NCI-H1694 (cell line): Measurements from ENCODE around the gene LRCH3.
"Not testable (repeated sequence)": the region's sequence is repeated elsewhere in the genome, so short reads cannot be mapped to it uniquely, and the experiment has no call there.

Experiments used
- DNase-seq: peaks from one replicate; lab custom pipeline; 2025; lab: John Stamatoyannopoulos, UW

The LRCH3 gene

DNA sequence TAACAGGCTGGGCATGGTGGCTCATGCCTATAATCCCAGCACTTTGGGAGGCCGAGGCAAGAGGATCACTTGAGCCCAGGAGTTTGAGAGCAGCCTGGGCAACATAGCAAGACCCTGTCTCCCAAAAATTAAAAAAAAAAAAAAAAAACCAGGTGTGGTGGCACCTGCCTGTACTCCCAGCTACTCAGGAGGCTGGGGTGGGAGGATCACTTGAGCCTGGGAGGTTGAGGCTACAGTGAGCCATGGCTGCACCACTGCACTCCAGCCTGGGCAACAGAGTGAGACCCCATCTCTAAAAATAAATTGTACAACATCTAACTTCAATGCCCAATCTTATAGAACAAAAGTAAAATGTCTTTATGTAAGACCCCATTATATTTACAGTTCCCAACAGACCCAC is 95.0 kb downstream of the LRCH3 start:
- not testable (repeated sequence) for DNase-seq

- not testable (repeated sequence) for DNase-seq
Observed at GRCh38 chr3:197887430-197888053, 96.5 kb downstream of the LRCH3 start.

DNA sequence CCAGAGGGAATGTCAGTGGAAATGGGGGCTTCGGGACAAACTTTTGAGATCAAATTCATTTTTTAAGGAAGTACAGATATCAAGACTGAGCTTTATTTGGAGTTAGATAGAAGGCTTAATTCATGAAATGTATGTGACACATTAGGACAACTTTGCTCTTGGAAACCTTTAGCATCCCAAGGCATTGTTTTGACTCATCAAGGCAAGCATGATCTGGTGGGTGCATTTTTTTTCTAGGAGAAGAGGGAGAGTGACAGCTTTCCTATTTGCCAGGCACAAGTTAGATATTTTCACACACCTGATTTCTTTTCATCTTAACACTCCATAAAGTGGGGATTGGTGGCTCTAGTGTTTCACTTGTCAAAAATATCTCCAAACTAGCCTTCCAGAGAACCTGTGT is 97.5 kb downstream of the LRCH3 start:
- DNase-seq = no peak

DNA sequence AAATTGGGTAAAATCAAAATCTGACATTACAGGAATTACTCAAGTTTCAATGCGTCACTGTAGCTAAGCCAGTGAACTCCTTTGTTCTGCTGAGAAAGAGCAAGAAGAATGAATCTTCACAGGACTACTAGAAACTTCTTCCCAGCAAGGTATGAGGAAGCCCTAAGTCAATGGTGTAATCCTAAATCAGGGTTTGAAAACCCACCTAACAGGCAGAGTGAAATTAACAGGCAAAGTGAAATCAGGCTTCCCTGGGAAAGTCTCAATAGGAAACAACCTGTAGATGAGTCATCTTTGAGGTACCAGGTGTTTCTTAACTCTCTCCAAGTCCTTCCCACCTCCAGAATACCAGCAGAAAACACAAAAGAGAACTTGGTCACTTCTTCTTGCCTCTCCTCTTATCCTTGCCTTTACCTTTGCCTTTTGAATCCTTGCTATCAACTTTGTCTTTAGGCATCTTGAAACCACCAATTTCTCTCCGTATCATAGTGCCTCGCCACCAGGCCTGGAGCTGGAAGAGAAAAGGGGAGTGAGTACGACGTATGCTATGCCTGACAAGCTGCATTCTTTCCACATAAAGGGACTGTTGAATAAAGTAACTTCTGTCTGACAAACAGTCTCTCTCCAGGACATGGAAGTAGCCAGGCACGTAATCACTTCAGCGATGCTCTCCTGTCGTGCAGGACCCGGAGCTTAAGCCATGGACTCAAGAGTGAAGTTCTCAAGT is 98.3 kb downstream of the LRCH3 start:
- no peak for DNase-seq

- DNase-seq = no peak
Observed at GRCh38 chr3:197890693-197891092, 99.6 kb downstream of the LRCH3 start.

GRCh38 chr3:197892162-197892561 is 101.1 kb downstream of the LRCH3 start:
- no peak for DNase-seq

GRCh38 chr3:197896421-197896820 is 105.4 kb downstream of the LRCH3 start:
- no peak for DNase-seq

GRCh38 chr3:197899833-197900478 is 108.9 kb downstream of the LRCH3 start:
- DNase-seq = no peak

- DNase-seq = no peak
Observed at GRCh38 chr3:197901626-197902025, 110.6 kb downstream of the LRCH3 start.

GRCh38 chr3:197906023-197906849 is 115.2 kb downstream of the LRCH3 start:
- peak; percentile 76 for DNase-seq

GRCh38 chr3:197906850-197907187 is 115.8 kb downstream of the LRCH3 start:
- no peak for DNase-seq

DNA sequence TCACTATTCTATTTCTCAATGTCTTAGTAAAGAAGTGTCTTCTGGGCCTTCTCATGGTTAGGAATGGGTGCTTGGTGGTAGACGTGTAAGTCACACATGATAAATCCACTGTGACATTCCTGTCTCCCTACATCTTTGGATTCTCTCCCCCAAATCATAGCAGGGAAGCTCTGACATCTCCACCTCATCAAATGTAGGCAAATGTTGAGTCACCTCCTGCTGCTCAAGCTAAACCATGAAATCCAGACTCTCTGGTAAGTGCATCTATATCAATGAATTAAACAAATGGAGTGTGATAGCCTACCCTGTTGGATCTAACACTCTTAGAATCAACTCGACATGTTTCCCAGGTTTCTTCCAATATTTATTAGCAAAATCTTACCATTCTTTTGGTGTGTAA is 116.1 kb downstream of the LRCH3 start:
- DNase-seq = no peak

DNA sequence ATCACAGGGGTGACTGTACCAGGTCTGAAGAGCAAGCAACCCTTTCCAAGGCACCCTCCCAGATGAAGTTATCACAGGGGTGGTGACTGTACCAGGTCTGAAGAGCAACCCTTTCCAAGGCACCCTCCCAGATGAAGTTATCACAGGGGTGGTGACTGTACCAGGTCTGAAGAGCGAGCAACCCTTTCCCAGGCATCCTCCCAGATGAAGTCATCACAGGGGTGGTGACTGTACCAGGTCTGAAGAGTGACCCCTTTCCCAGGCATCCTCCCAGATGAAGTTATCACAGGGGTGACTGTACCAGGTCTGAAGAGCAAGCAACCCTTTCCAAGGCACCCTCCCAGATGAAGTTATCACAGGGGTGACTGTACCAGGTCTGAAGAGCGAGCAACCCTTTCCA is 117.5 kb downstream of the LRCH3 start:
- not testable (repeated sequence) for DNase-seq

GRCh38 chr3:197908957-197909701 is 118.1 kb downstream of the LRCH3 start:
- no peak for DNase-seq

- no peak for DNase-seq
Observed at GRCh38 chr3:197912741-197913476, 121.9 kb downstream of the LRCH3 start.

DNA sequence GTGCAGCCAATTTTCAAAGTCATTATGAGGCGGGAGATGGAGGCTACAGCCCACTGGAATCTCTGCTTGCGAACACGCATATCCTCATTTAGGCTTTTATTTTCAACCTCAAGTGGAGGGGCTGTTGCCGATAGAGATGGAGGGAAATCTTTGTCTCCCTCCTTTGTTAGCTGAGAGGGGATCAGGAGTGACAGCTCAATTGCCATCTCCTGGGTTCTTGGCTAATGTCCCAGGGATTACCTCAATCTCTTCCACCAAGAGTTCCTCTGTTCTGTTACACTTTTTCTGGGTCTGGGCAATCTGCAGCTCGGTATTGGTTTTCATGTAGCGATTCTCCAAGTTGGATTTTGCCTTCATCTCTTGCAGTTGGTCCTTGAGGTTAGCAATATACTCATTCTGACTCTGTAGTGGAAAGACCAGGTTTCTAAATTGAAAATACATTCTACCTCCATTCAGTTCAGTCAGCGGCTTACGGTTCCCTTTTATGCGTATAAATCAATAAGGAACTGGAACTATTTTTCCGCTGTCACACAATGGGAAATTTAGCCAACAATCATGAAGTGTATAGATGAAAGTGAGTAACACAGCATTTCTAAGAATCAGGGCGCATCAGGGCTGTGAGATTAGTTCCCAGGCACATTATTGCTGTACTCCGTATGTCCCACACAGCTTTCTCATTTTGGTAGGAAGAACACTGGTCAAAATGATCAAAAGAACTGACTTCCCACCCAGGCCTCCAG is 122.8 kb downstream of the LRCH3 start:
- DNase-seq = no peak

DNA sequence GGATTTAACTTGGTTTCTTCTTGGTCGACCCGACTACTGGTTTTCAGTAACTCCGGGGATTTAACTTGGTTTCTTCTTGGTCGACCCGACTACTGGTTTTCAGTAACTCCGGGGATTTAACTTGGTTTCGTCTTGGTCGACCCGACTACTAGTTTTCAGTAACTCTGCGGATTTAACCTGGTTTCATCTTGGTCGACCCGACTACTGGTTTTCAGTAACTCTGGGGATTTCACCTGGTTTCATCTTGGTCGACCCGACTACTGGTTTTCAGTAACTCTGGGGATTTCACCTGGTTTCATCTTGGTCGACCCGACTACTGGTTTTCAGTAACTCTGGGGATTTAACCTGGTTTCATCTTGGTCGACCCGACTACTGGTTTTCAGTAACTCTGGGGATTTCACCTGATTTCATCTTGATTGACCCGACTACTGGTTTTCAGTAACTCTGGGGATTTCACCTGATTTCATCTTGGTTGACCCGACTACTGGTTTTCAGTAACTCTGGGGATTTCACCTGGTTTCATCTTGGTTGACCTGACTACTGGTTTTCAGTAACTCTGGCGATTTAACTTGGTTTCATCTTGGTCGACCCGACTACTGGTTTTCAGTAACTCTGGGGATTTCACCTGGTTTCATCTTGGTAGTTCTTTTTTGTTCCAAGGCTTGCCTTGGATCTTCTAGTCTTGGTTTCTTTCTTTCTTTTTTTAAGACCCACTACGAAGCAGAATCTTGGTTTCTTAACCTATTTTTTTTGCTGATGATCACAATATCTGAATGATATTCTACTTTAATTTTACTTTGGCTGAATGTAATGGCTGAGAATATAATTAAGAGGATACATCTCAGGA is 130.6 kb downstream of the LRCH3 start:
- not testable (repeated sequence) for DNase-seq

DNA sequence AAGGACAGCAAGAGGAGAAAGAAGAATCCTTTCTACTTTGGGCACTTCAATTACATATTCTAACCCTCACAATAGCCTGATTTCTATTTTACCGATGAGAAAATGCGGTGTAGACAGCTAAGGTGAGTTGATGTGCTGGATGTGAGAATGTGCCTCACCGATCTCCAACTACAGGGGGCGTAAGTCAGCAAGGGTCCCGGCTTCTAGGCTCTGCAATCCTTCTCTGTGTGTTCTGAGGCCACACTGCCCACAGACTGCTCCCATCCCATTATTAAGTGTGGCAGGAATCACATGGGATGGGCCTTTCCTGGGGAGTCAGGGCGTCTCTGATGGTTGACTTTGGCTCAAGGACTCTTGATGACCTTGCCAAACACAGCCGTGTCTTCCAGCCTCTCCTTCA is 135.4 kb downstream of the LRCH3 start:
- no peak for DNase-seq

DNA sequence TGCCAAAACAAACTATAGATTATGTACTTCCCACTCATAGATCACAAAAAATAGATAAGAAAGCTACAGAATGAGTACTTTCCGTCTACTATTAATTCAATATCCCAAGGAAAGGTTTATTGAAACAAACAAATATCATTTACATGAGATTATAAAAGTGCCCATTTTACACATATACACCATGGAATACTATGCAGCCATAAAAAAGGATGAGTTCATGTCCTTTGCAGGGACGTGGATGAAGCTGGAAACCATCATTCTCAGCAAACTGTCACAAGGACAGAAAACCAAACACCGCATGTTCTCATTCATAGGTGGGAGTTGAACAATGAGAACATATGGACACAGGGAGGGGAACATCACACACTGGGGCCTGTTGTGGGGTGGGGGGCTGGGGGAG is 136.5 kb downstream of the LRCH3 start:
- DNase-seq = not testable (repeated sequence)
